HEK293 (cell line): ENCODE data around the gene TP73.

ENCODE experiments used
- CTCF ChIA-PET: fragments of 350-600 bp; formaldehyde crosslinking; extraction: SDS; loops from one replicate; lab custom pipeline; 2021; ENCODE audit warnings: antibody characterized with exemption; lab: Yijun Ruan, JAX
- POLR2A ChIA-PET: fragments of 300-600 bp; formaldehyde crosslinking; extraction: SDS; loops from one replicate; lab custom pipeline; 2020; ENCODE audit warnings: antibody characterized with exemption, inconsistent platforms; lab: Yijun Ruan, JAX
- H3K27ac ChIP-seq: fragments of 200-500 bp; sonication (Bioruptor generic); 2 replicates; pipeline ENCODE4 v1.5.1; 2014; ENCODE audit warnings: low read depth, low read length, control low read depth, inconsistent platforms; ENCODE audit errors: extremely low read depth
- H3K36me3 ChIP-seq, 2 experiments: fragments of 200-500 bp in 1 of 2; sonication (Bioruptor generic) in 1 of 2; 1 replicate in 1 of 2; 2 replicates in 1 of 2; pipeline ENCODE4 v1.5.1; 2014 to 2017; ENCODE audit warnings: inconsistent platforms in 2 of 2, low read length in 2 of 2; ENCODE audit not compliant: control insufficient read depth in 2 of 2, insufficient read depth in 1 of 2
- H3K4me1 ChIP-seq: fragments of 200-500 bp; sonication (Bioruptor generic); 2 replicates; pipeline ENCODE4 v1.5.1; 2014; ENCODE audit warnings: mild to moderate bottlenecking, low read length, inconsistent platforms; ENCODE audit not compliant: control insufficient read depth, insufficient read depth
- H3K4me3 ChIP-seq: 2 replicates; pipeline ENCODE4 v1.5.1; 2011; ENCODE audit warnings: low read depth, mild to moderate bottlenecking, control low read depth, low read length, moderate library complexity
- H3K9me3 ChIP-seq: fragments of 200-500 bp; sonication (Bioruptor generic); 2 replicates; pipeline ENCODE4 v1.5.1; 2014; ENCODE audit warnings: low read depth, low read length, inconsistent platforms; ENCODE audit not compliant: control insufficient read depth, insufficient read depth
- CTCF ChIP-seq: fragments of 450-650 bp; formaldehyde crosslinking; IDR thresholded peaks from 2 replicates; pipeline ENCODE4 v1.5.1; 2016; ENCODE audit warnings: missing biosample characterization, missing genetic modification characterization
- EGR2 ChIP-seq: fragments of 450-650 bp; formaldehyde crosslinking; IDR thresholded peaks from 2 replicates; pipeline ENCODE4 v1.5.1; 2016; ENCODE audit warnings: low read depth, missing biosample characterization, missing genetic modification characterization
- GLIS2 ChIP-seq: fragments of 450-650 bp; formaldehyde crosslinking; IDR thresholded peaks from 2 replicates; pipeline ENCODE4 v1.5.1; 2016; ENCODE audit warnings: missing biosample characterization, missing genetic modification characterization
- KLF17 ChIP-seq: fragments of 450-650 bp; formaldehyde crosslinking; IDR thresholded peaks from 2 replicates; pipeline ENCODE4 v1.5.1; 2016; ENCODE audit warnings: missing biosample characterization, missing genetic modification characterization
- KLF8 ChIP-seq: fragments of 450-650 bp; formaldehyde crosslinking; IDR thresholded peaks from 2 replicates; pipeline ENCODE4 v1.5.1; 2016; ENCODE audit warnings: missing biosample characterization, missing genetic modification characterization
- OVOL3 ChIP-seq: fragments of 450-650 bp; formaldehyde crosslinking; IDR thresholded peaks from 2 replicates; pipeline ENCODE4 v1.5.1; 2016; ENCODE audit warnings: missing biosample characterization, missing genetic modification characterization
- SCRT2 ChIP-seq: fragments of 450-650 bp; formaldehyde crosslinking; IDR thresholded peaks from 2 replicates; pipeline ENCODE4 v1.5.1; 2016; ENCODE audit warnings: missing biosample characterization, missing genetic modification characterization
- SP2 ChIP-seq: fragments of 450-650 bp; formaldehyde crosslinking; IDR thresholded peaks from 2 replicates; pipeline ENCODE4 v1.5.1; 2016; ENCODE audit warnings: missing biosample characterization, missing genetic modification characterization
- ZFHX2 ChIP-seq: fragments of 450-650 bp; formaldehyde crosslinking; conservative IDR thresholded peaks from 2 replicates; pipeline ENCODE4 v1.5.1; 2016; ENCODE audit warnings: missing biosample characterization, missing genetic modification characterization
- ZFP69B ChIP-seq: fragments of 450-650 bp; formaldehyde crosslinking; IDR thresholded peaks from 2 replicates; pipeline ENCODE4 v1.5.1; 2016; ENCODE audit warnings: missing biosample characterization, missing genetic modification characterization
- ZNF155 ChIP-seq: fragments of 450-650 bp; formaldehyde crosslinking; IDR thresholded peaks from 2 replicates; pipeline ENCODE4 v1.5.1; 2016; ENCODE audit warnings: missing biosample characterization, missing genetic modification characterization
- ZNF26 ChIP-seq: fragments of 450-650 bp; formaldehyde crosslinking; IDR thresholded peaks from 2 replicates; pipeline ENCODE4 v1.5.1; 2016; ENCODE audit warnings: missing biosample characterization, missing genetic modification characterization
- ZNF335 ChIP-seq: fragments of 450-650 bp; formaldehyde crosslinking; conservative IDR thresholded peaks from 2 replicates; pipeline ENCODE4 v1.5.1; 2016; ENCODE audit warnings: missing biosample characterization, missing genetic modification characterization
- ZNF366 ChIP-seq: fragments of 450-650 bp; formaldehyde crosslinking; conservative IDR thresholded peaks from 2 replicates; pipeline ENCODE4 v1.5.1; 2016; ENCODE audit warnings: missing biosample characterization, missing genetic modification characterization
- ZNF529 ChIP-seq: fragments of 450-650 bp; formaldehyde crosslinking; IDR thresholded peaks from 2 replicates; pipeline ENCODE4 v1.5.1; 2017; ENCODE audit warnings: missing genetic modification characterization, missing biosample characterization; ENCODE audit not compliant: insufficient replicate concordance
- ZNF600 ChIP-seq: fragments of 450-650 bp; formaldehyde crosslinking; IDR thresholded peaks from 2 replicates; pipeline ENCODE4 v1.5.1; 2016; ENCODE audit warnings: missing biosample characterization, missing genetic modification characterization

Gene TP73

GRCh38 chr1:3725366-3725765, 73.0 kb downstream of the TP73 start:
- POLR2A ChIA-PET: no interaction called here
- no peaks in the 10 kb centered on the region for H3K9me3 ChIP-seq
- no peaks in the 10 kb centered on the region for H3K4me1 ChIP-seq
- CTCF ChIA-PET: interaction anchor here (0.9 to 2.1 kb wide), 10 partner anchors 10 to 106 kb away, joined by 3 to 10 read pairs (median 6); no protein-coding TSS in a partner anchor
- TF ChIP-seq ZNF366 (0 out of 2 replicates have a peak, but pooled peaks have one; percentile 27), OVOL3 (tag by site-specific recombination) (no peak), ZFHX2 (tag by site-specific recombination) (peak; percentile 59), ZFP69B (no peak), EGR2 (tag by site-specific recombination) (peak; percentile 76), ZNF26 (tag by site-specific recombination) (no peak)
- H3K4me3 ChIP-seq: no peak overlapping the region
- H3K27ac ChIP-seq: no peak overlapping the region
- H3K36me3 ChIP-seq: peaks cover 0 to 50% of the 10 kb centered on the region in 2 experiments; a peak in 1 of 3 replicates

- Histone ChIP-seq H3K4me3 (no peak overlapping the region), H3K4me1 (no peaks in the 10 kb centered on the region), H3K9me3 (no peaks in the 10 kb centered on the region), H3K27ac (no peak overlapping the region), H3K36me3 (peaks cover 0 to 66% of the 10 kb centered on the region in 2 experiments; a peak in 1 of 3 replicates)
- ChIA-PET CTCF (interaction anchor here (0.6 to 0.7 kb wide), 3 partner anchors 11 to 1475 kb away, joined by 3 to 4 read pairs (median 4); no protein-coding TSS in a partner anchor), POLR2A (no interaction called here)
- TF ChIP-seq GLIS2 (tag by site-specific recombination) (0 out of 2 replicates have a peak, but pooled peaks have one; percentile 46), ZNF155 (tag by site-specific recombination) (no peak), KLF8 (tag by site-specific recombination) (peak; percentile 21; the same call in 1 of the 2 replicates), SCRT2 (no peak), ZNF529 (tag by site-specific recombination) (no peak), CTCF (peak; percentile 32), ZNF26 (tag by site-specific recombination) (no peak)
Measured at GRCh38 chr1:3727042-3727824, 74.9 kb downstream of the TP73 start.

- peaks cover 0 to 66% of the 10 kb centered on the region in 2 experiments; a peak in 1 of 3 replicates for H3K36me3 ChIP-seq
- TF ChIP-seq ZNF600 (tag by site-specific recombination) (peak; percentile 50; the same call in 1 of the 2 replicates), KLF17 (tag by site-specific recombination) (0 out of 2 replicates have a peak, but pooled peaks have one; percentile 26), SP2 (tag by site-specific recombination) (peak; percentile 7; the same call in 1 of the 2 replicates), ZNF335 (no peak)
- no peak overlapping the region for H3K4me3 ChIP-seq
- H3K4me1 ChIP-seq: no peaks in the 10 kb centered on the region
- ChIA-PET POLR2A (no interaction called here), CTCF (interaction anchor here (0.6 to 0.7 kb wide), 3 partner anchors 56 to 113 kb away, joined by 3 read pairs; no protein-coding TSS in a partner anchor)
- H3K9me3 ChIP-seq: no peaks in the 10 kb centered on the region
- H3K27ac ChIP-seq: no peak overlapping the region
Measured at GRCh38 chr1:3727825-3728776, 75.8 kb downstream of the TP73 start.
